WTC11 (cell line): Measurements from ENCODE around the gene FRMD4B. TPM values are rescaled to one million over a fixed set of nuclear protein-coding genes. Genes with fewer than 3 reads are reported as not detected.

Experiments used
- ATAC-seq: fragments of 200-7000 bp; cut with Tn5 transposase; 2 replicates; pipeline ENCODE4 v1.10.0; 2021; ENCODE audit warnings: mild to moderate bottlenecking, moderate library complexity
- CTCF ChIA-PET: fragments of 300-600 bp; sonication (Branson Sonifier 250); formaldehyde crosslinking; loops from one replicate; lab custom pipeline; 2021; ENCODE audit warnings: antibody characterized with exemption; lab: Charles Lee
- POLR2A ChIA-PET: fragments of 350-600 bp; sonication (Branson Sonifier 250); formaldehyde crosslinking; loops from one replicate; lab custom pipeline; 2021; ENCODE audit warnings: antibody characterized with exemption; lab: Charles Lee
- DNase-seq: peaks from one replicate; pipeline ENCODE4 v3.0.0; 2021; ENCODE audit warnings: low spot score
- H3K27ac Mint-ChIP-seq: 2 replicates; pipeline ENCODE4 v1.8.0; 2021; ENCODE audit warnings: mixed read lengths
- H3K27me3 Mint-ChIP-seq: 2 replicates; pipeline ENCODE4 v1.8.0; 2021; ENCODE audit warnings: low read depth, mild to moderate bottlenecking, moderate library complexity, mixed read lengths
- H3K36me3 Mint-ChIP-seq: 2 replicates; pipeline ENCODE4 v1.8.0; 2021; ENCODE audit warnings: mixed read lengths
- H3K4me1 Mint-ChIP-seq: 2 replicates; pipeline ENCODE4 v1.8.0; 2022; ENCODE audit warnings: mixed read lengths
- H3K4me3 Mint-ChIP-seq: 2 replicates; pipeline ENCODE4 v1.8.0; 2021; ENCODE audit warnings: mild to moderate bottlenecking, moderate library complexity, mixed read lengths
- H3K9me3 Mint-ChIP-seq: 2 replicates; pipeline ENCODE4 v1.8.0; 2021; ENCODE audit warnings: mixed read lengths
- ATF1 ChIP-seq: sonication (generic); formaldehyde crosslinking; IDR thresholded peaks from 2 replicates; pipeline ENCODE4 v1.8.1; 2023; ENCODE audit warnings: mild to moderate bottlenecking, moderate library complexity, missing genetic modification reagents
- FOXJ3 ChIP-seq: sonication (generic); formaldehyde crosslinking; IDR thresholded peaks from 2 replicates; pipeline ENCODE4 v1.9.0; 2021; ENCODE audit warnings: missing genetic modification reagents, mild to moderate bottlenecking, borderline replicate concordance
- FOXP1 ChIP-seq: sonication (generic); formaldehyde crosslinking; IDR thresholded peaks from 2 replicates; pipeline ENCODE4 v1.8.0; 2022; ENCODE audit warnings: missing genetic modification reagents, mild to moderate bottlenecking, moderate library complexity, borderline replicate concordance
- GTF2I ChIP-seq: fragments of 250-450 bp; sonication (Bioruptor Pico); conservative IDR thresholded peaks from 2 replicates; pipeline ENCODE4 v1.4.0; 2021; ENCODE audit warnings: mild to moderate bottlenecking
- HMGA2 ChIP-seq: fragments of 250-450 bp; sonication (Bioruptor Pico); IDR thresholded peaks from 2 replicates; pipeline ENCODE4 v1.4.0; 2021; ENCODE audit warnings: mild to moderate bottlenecking, moderate library complexity
- NR2C2 ChIP-seq: sonication (generic); formaldehyde crosslinking; IDR thresholded peaks from 2 replicates; pipeline ENCODE4 v1.8.0; 2022; ENCODE audit warnings: mild to moderate bottlenecking, missing genetic modification reagents
- OVOL2 ChIP-seq: fragments of 250-450 bp; sonication (Bioruptor Pico); IDR thresholded peaks from 2 replicates; pipeline ENCODE4 v1.9.0; 2021; ENCODE audit warnings: mild to moderate bottlenecking, borderline replicate concordance
- RELA ChIP-seq: sonication (generic); formaldehyde crosslinking; IDR thresholded peaks from 2 replicates; pipeline ENCODE4 v1.8.1; 2022; ENCODE audit warnings: missing genetic modification reagents, mild to moderate bottlenecking, borderline replicate concordance
- SMAD4 ChIP-seq: sonication (generic); formaldehyde crosslinking; IDR thresholded peaks from 2 replicates; pipeline ENCODE4 v1.8.0; 2022; ENCODE audit warnings: mild to moderate bottlenecking, missing genetic modification reagents
- SOX15 ChIP-seq: fragments of 250-450 bp; sonication (Bioruptor Pico); IDR thresholded peaks from 2 replicates; pipeline ENCODE4 v1.9.0; 2021; ENCODE audit warnings: mild to moderate bottlenecking
- SP1 ChIP-seq: sonication (generic); formaldehyde crosslinking; conservative IDR thresholded peaks from 2 replicates; pipeline ENCODE4 v1.8.1; 2022; ENCODE audit warnings: missing genetic modification reagents
- TCF7 ChIP-seq: sonication (generic); formaldehyde crosslinking; IDR thresholded peaks from 2 replicates; pipeline ENCODE4 v1.8.0; 2022; ENCODE audit warnings: mild to moderate bottlenecking, low read depth, missing genetic modification reagents, moderate library complexity
- TEAD1 ChIP-seq: sonication (generic); formaldehyde crosslinking; IDR thresholded peaks from 2 replicates; pipeline ENCODE4 v1.8.0; 2022; ENCODE audit warnings: mild to moderate bottlenecking, missing genetic modification reagents
- ZNF121 ChIP-seq: sonication (generic); formaldehyde crosslinking; IDR thresholded peaks from 2 replicates; pipeline ENCODE4 v1.8.0; 2023; ENCODE audit warnings: missing genetic modification reagents
- ZNF138 ChIP-seq: sonication (generic); formaldehyde crosslinking; conservative IDR thresholded peaks from 2 replicates; pipeline ENCODE4 v1.8.1; 2022; ENCODE audit warnings: mild to moderate bottlenecking, moderate library complexity, missing genetic modification reagents
- ZNF232 ChIP-seq: sonication (generic); formaldehyde crosslinking; IDR thresholded peaks from 2 replicates; pipeline ENCODE4 v1.8.0; 2022; ENCODE audit warnings: mild to moderate bottlenecking, missing genetic modification reagents
- ZNF317 ChIP-seq: sonication (generic); formaldehyde crosslinking; IDR thresholded peaks from 2 replicates; pipeline ENCODE4 v1.8.1; 2023; ENCODE audit warnings: low read depth, mild to moderate bottlenecking, moderate library complexity, missing genetic modification reagents, borderline replicate concordance
- ZNF396 ChIP-seq: fragments of 250-450 bp; sonication (Bioruptor Pico); IDR thresholded peaks from 2 replicates; pipeline ENCODE4 v1.8.0; 2021; ENCODE audit warnings: mild to moderate bottlenecking, moderate library complexity, borderline replicate concordance
- total RNA-seq: library from RNA; stranded (reverse); gene quantifications from 3 replicates; pipeline ENCODE4 v1.2.3, GENCODE V29; 2021
- TF ChIP-seq, protein P1 (sequence below): sonication (generic); formaldehyde crosslinking; IDR thresholded peaks from 2 replicates; pipeline ENCODE4 v1.8.0; 2022; ENCODE audit warnings: mild to moderate bottlenecking, missing genetic modification reagents
- TF ChIP-seq, protein P2 (sequence below): sonication (generic); formaldehyde crosslinking; IDR thresholded peaks from 2 replicates; pipeline ENCODE4 v1.8.1; 2022; ENCODE audit warnings: missing genetic modification reagents, borderline replicate concordance
- TF ChIP-seq, protein P3 (sequence below): sonication (generic); formaldehyde crosslinking; IDR thresholded peaks from 2 replicates; pipeline ENCODE4 v1.8.0; 2023; ENCODE audit warnings: mild to moderate bottlenecking, missing genetic modification reagents

FRMD4B gene
- total RNA-seq, 1 experiment from 2014 or later: 6.7 TPM

DNA sequence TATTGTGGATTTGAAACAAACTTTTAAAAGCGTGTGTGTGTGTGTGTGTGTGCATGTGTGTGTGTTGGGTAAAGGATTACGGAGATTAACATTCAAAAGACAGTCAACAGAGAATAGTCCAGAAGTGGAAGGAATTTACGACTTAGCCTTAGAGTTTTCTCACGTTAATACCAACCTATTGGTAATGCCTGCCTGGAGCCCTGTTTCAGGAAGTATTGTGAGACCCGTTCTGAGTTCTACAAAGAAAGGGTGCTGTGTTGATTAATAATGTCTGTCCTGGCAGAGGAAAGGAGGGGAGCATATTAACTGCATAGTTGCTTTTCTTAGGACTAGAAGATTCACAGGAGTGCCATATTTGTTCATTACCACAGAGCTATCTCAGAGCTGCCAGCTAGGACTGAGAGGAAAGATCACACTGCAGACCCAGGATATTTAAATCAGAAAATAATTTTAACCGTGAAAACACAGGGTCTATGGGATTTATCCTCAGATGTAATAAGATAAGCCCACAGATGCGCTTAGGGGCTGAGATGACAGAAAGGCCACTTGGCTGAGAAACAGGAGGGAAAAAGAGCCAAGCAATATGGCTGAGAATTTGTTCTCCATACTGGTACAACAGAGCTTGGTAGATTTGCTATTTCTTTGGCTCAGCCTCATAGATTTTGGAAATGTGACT is 40.5 kb upstream of the FRMD4B start:
- Mint-ChIP-seq H3K4me3 (no peak overlapping the region), H3K36me3 (no peaks in the 10 kb centered on the region), H3K27me3 (no peaks in the 10 kb centered on the region), H3K4me1 (peaks cover 4% of the 10 kb centered on the region), H3K9me3 (no peaks in the 10 kb centered on the region), H3K27ac (no peak overlapping the region)
- ATAC-seq: peak; percentile 50
- POLR2A ChIA-PET: no interaction called here
- CTCF ChIA-PET: interaction anchor here (0.7 to 2.9 kb wide), 9 partner anchors 13 to 313 kb away, joined by 3 to 11 read pairs (median 3); partner anchors contain the start of gene MITF
- TF ChIP-seq SOX15 (CRISPR knock-in tag) (no peak), TEAD1 (CRISPR knock-in tag) (no peak), ZNF396 (CRISPR knock-in tag) (no peak), ZNF232 (CRISPR knock-in tag) (no peak), ZNF317 (CRISPR knock-in tag) (no peak)
- TF ChIP-seq, protein P1, sequence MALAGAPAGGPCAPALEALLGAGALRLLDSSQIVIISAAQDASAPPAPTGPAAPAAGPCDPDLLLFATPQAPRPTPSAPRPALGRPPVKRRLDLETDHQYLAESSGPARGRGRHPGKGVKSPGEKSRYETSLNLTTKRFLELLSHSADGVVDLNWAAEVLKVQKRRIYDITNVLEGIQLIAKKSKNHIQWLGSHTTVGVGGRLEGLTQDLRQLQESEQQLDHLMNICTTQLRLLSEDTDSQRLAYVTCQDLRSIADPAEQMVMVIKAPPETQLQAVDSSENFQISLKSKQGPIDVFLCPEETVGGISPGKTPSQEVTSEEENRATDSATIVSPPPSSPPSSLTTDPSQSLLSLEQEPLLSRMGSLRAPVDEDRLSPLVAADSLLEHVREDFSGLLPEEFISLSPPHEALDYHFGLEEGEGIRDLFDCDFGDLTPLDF (CRISPR knock-in tag): no peak
- DNase-seq: no peak

GRCh38 chr3:69425249-69425648 is 39.4 kb upstream of the FRMD4B start:
- no peak for TF ChIP-seq RELA (CRISPR knock-in tag)
- TF ChIP-seq, protein P2, sequence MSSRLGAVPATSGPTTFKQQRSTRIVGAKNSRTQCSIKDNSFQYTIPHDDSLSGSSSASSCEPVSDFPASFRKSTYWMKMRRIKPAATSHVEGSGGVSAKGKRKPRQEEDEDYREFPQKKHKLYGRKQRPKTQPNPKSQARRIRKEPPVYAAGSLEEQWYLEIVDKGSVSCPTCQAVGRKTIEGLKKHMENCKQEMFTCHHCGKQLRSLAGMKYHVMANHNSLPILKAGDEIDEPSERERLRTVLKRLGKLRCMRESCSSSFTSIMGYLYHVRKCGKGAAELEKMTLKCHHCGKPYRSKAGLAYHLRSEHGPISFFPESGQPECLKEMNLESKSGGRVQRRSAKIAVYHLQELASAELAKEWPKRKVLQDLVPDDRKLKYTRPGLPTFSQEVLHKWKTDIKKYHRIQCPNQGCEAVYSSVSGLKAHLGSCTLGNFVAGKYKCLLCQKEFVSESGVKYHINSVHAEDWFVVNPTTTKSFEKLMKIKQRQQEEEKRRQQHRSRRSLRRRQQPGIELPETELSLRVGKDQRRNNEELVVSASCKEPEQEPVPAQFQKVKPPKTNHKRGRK (CRISPR knock-in tag): no peak
- TF ChIP-seq ZNF396 (CRISPR knock-in tag): no peak
- no peak for TF ChIP-seq OVOL2 (CRISPR knock-in tag)
- TF ChIP-seq SMAD4 (CRISPR knock-in tag): no peak
- TF ChIP-seq ZNF138 (CRISPR knock-in tag): no peak
- TF ChIP-seq SP1: no peak
- no peak for TF ChIP-seq ATF1 (CRISPR knock-in tag)
- H3K27ac Mint-ChIP-seq: peak overlapping the region; percentile 86; the same call in 1 of the 2 replicates
- DNase-seq: peak; percentile 29
- peaks cover 4% of the 10 kb centered on the region for H3K4me1 Mint-ChIP-seq
- ChIA-PET POLR2A (no interaction called here), CTCF (interaction anchor here (0.6 to 1.4 kb wide), 3 partner anchors 264 to 304 kb away, joined by 3 to 4 read pairs (median 3); no protein-coding TSS in a partner anchor)
- no peak overlapping the region for H3K4me3 Mint-ChIP-seq
- no peaks in the 10 kb centered on the region for H3K27me3 Mint-ChIP-seq
- H3K9me3 Mint-ChIP-seq: no peaks in the 10 kb centered on the region
- no peaks in the 10 kb centered on the region for H3K36me3 Mint-ChIP-seq
- ATAC-seq: peak; percentile 95

- Mint-ChIP-seq H3K4me1 (peaks cover 4% of the 10 kb centered on the region), H3K27ac (no peak overlapping the region), H3K36me3 (no peaks in the 10 kb centered on the region), H3K27me3 (no peaks in the 10 kb centered on the region), H3K9me3 (no peaks in the 10 kb centered on the region), H3K4me3 (no peak overlapping the region)
- DNase-seq: no peak
- ChIA-PET POLR2A (no interaction called here), CTCF (interaction anchor here (0.7 to 3.9 kb wide), 2 partner anchors 14 to 100 kb away, joined by 3 to 18 read pairs; no protein-coding TSS in a partner anchor)
- TF ChIP-seq SMAD4 (CRISPR knock-in tag): no peak
- no peak for TF ChIP-seq NR2C2 (CRISPR knock-in tag)
- TF ChIP-seq FOXP1 (CRISPR knock-in tag): no peak
- TF ChIP-seq TCF7: no peak
- TF ChIP-seq FOXJ3: no peak
- no peak for TF ChIP-seq HMGA2 (CRISPR knock-in tag)
- TF ChIP-seq, protein P3, sequence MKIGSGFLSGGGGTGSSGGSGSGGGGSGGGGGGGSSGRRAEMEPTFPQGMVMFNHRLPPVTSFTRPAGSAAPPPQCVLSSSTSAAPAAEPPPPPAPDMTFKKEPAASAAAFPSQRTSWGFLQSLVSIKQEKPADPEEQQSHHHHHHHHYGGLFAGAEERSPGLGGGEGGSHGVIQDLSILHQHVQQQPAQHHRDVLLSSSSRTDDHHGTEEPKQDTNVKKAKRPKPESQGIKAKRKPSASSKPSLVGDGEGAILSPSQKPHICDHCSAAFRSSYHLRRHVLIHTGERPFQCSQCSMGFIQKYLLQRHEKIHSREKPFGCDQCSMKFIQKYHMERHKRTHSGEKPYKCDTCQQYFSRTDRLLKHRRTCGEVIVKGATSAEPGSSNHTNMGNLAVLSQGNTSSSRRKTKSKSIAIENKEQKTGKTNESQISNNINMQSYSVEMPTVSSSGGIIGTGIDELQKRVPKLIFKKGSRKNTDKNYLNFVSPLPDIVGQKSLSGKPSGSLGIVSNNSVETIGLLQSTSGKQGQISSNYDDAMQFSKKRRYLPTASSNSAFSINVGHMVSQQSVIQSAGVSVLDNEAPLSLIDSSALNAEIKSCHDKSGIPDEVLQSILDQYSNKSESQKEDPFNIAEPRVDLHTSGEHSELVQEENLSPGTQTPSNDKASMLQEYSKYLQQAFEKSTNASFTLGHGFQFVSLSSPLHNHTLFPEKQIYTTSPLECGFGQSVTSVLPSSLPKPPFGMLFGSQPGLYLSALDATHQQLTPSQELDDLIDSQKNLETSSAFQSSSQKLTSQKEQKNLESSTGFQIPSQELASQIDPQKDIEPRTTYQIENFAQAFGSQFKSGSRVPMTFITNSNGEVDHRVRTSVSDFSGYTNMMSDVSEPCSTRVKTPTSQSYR: no peak
- TF ChIP-seq ZNF232 (CRISPR knock-in tag): no peak
- no peak for TF ChIP-seq GTF2I (CRISPR knock-in tag)
- TF ChIP-seq ZNF121 (CRISPR knock-in tag): no peak
- no peak for TF ChIP-seq ATF1 (CRISPR knock-in tag)
- ATAC-seq: no peak
These were observed 37.7 kb upstream of the FRMD4B start for GRCh38 chr3:69423463-69424155.
